ENCODE measurements around the gene TMEM220.
A peak's percentile ranks its signal among the peaks of the same experiment; 100 is the strongest.
"Not testable (repeated sequence)": the region's sequence is repeated elsewhere in the genome, so short reads cannot be mapped to it uniquely, and the experiment has no call there.

TMEM220 gene

GRCh38 chr17:10744501-10745000 lies 14.7 kb upstream of the TMEM220 start:
- TF ChIP-seq GATA1 (IDR thresholded peaks at IDR 0.05; ENCODE audit: low read depth, low read length), result no peak
- peak in 1 of 2 experiments; percentile 8 for DNase-seq

- no peak for TF ChIP-seq POLR2A (IDR thresholded peaks at IDR 0.05; ENCODE audit: low read length)
- TF ChIP-seq GATA1 (IDR thresholded peaks at IDR 0.05; ENCODE audit: low read depth, low read length), result no peak
- DNase-seq, result no peak
Measured at GRCh38 chr17:10743316-10744009, 13.6 kb upstream of the TMEM220 start.

GRCh38 chr17:10742431-10742830 lies 12.6 kb upstream of the TMEM220 start:
- no peak for DNase-seq
- no peak for TF ChIP-seq GATA1 (IDR thresholded peaks at IDR 0.05; ENCODE audit: low read depth, low read length)
- no peak for TF ChIP-seq POLR2A (IDR thresholded peaks at IDR 0.05; ENCODE audit: low read length)

GRCh38 chr17:10741416-10742135 lies 11.8 kb upstream of the TMEM220 start:
- DNase-seq, result peak; percentile 5 to 66
- TF ChIP-seq GATA1 (IDR thresholded peaks at IDR 0.05; ENCODE audit: low read depth, low read length) (no peak), POLR2A (IDR thresholded peaks at IDR 0.05; ENCODE audit: low read length) (no peak)

GRCh38 chr17:10739386-10739785 lies 9.6 kb upstream of the TMEM220 start:
- no peak for TF ChIP-seq GATA1 (IDR thresholded peaks at IDR 0.05; ENCODE audit: low read depth, low read length)
- no peak for TF ChIP-seq POLR2A (IDR thresholded peaks at IDR 0.05; ENCODE audit: low read length)
- DNase-seq, result no peak

GRCh38 chr17:10738521-10739258 lies 8.9 kb upstream of the TMEM220 start:
- no peak for DNase-seq
- TF ChIP-seq GATA1 (IDR thresholded peaks at IDR 0.05; ENCODE audit: low read depth, low read length), result no peak
- no peak for TF ChIP-seq POLR2A (IDR thresholded peaks at IDR 0.05; ENCODE audit: low read length)

- no peak for TF ChIP-seq GATA1 (IDR thresholded peaks at IDR 0.05; ENCODE audit: low read depth, low read length)
- no peak for TF ChIP-seq POLR2A (IDR thresholded peaks at IDR 0.05; ENCODE audit: low read length)
- DNase-seq, result no peak
Measured at GRCh38 chr17:10737736-10738135, 7.9 kb upstream of the TMEM220 start.

GRCh38 chr17:10737168-10737622 lies 7.4 kb upstream of the TMEM220 start:
- no peak for TF ChIP-seq POLR2A (IDR thresholded peaks at IDR 0.05; ENCODE audit: low read length)
- TF ChIP-seq GATA1 (IDR thresholded peaks at IDR 0.05; ENCODE audit: low read depth, low read length), result no peak
- peak; percentile 48 to 56 for DNase-seq

- no peak for DNase-seq
Measured at GRCh38 chr17:10735821-10736220, 6.0 kb upstream of the TMEM220 start.

GRCh38 chr17:10735251-10735650 lies 5.4 kb upstream of the TMEM220 start:
- DNase-seq, result no peak
- TF ChIP-seq POLR2A (IDR thresholded peaks at IDR 0.05; ENCODE audit: low read length), result no peak
- no peak for TF ChIP-seq GATA1 (IDR thresholded peaks at IDR 0.05; ENCODE audit: low read depth, low read length)

More at GRCh38 chr17:10735821-10736220, 6.0 kb upstream of the TMEM220 start:
- TF ChIP-seq GATA1 (IDR thresholded peaks at IDR 0.05; ENCODE audit: low read depth, low read length) (no peak), POLR2A (IDR thresholded peaks at IDR 0.05; ENCODE audit: low read length) (no peak)

- TF ChIP-seq GATA1 (IDR thresholded peaks at IDR 0.05; ENCODE audit: low read depth, low read length), result no peak
- TF ChIP-seq POLR2A (IDR thresholded peaks at IDR 0.05; ENCODE audit: low read length), result no peak
- DNase-seq, result no peak
Measured at GRCh38 chr17:10733666-10734065, 3.8 kb upstream of the TMEM220 start.

- DNase-seq, result not testable (repeated sequence)
Measured at GRCh38 chr17:10732121-10732520, 2.3 kb upstream of the TMEM220 start.

GRCh38 chr17:10731408-10731879 lies 1.6 kb upstream of the TMEM220 start:
- DNase-seq, result no peak
- TF ChIP-seq POLR2A (IDR thresholded peaks at IDR 0.05; ENCODE audit: low read length) (no peak), GATA1 (IDR thresholded peaks at IDR 0.05; ENCODE audit: low read depth, low read length) (no peak)

- peak; percentile 37 to 44 for DNase-seq
Measured at GRCh38 chr17:10730247-10730646, 424 bp upstream of the TMEM220 start.

Data from erythroblast (primary cell).